B cell (primary cell): ENCODE measurements around the gene ADRM1.

ENCODE experiments used
- EZH2 ChIP-seq: IDR thresholded peaks from 2 replicates; pipeline ENCODE4 v1.6.1; 2012; ENCODE audit warnings: borderline replicate concordance, low read depth, mild to moderate bottlenecking, moderate library complexity, low read length; ENCODE audit not compliant: insufficient read depth, poor library complexity, severe bottlenecking
- TF ChIP-seq, protein P1 (sequence below): fragments of 200-600 bp; IDR thresholded peaks from one replicate; pipeline ENCODE4 v1.8.0; 2022; ENCODE audit warnings: antibody characterized with exemption, mild to moderate bottlenecking

DNA sequence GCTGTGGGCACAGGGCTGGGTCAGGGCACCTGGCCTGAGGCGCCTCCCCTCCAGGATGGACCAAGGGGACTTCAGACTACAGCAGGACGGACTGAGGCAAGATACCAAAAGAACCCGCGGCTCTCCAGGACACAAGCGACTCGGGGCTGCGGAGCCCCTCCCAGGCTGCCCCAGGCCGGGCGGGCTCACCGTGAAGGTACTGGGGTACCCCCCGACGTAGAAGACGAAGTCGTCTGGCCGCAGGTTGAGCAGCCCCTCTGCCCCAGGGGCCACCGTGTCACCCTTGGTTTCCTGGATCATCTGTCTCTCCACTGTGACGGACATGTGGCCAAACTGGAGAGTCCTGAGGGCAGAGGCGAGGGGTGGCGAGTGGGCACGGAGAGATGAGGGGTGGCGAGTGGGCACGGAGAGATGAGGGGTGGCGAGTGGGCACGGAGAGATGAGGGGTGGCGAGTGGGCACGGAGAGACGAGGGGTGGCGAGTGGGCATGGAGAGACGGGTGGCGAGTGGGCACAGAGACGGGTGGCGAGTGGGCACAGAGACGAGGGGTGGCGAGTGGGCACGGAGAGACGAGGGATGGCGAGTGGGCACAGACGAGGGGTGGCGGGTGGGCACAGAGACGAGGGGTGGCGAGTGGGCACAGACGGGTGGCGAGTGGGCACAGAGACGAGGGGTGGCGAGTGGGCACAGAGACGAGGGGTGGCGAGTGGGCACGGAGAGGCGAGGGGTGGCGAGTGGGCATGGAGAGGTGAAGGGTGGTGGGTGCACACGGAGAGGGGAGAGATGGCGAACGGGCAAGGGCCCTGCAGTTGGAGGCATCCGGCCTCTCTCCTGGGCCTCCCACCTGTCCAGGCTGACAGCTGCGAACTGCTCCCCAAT, 10.9 kb downstream of the ADRM1 start:
- TF ChIP-seq, protein P1, sequence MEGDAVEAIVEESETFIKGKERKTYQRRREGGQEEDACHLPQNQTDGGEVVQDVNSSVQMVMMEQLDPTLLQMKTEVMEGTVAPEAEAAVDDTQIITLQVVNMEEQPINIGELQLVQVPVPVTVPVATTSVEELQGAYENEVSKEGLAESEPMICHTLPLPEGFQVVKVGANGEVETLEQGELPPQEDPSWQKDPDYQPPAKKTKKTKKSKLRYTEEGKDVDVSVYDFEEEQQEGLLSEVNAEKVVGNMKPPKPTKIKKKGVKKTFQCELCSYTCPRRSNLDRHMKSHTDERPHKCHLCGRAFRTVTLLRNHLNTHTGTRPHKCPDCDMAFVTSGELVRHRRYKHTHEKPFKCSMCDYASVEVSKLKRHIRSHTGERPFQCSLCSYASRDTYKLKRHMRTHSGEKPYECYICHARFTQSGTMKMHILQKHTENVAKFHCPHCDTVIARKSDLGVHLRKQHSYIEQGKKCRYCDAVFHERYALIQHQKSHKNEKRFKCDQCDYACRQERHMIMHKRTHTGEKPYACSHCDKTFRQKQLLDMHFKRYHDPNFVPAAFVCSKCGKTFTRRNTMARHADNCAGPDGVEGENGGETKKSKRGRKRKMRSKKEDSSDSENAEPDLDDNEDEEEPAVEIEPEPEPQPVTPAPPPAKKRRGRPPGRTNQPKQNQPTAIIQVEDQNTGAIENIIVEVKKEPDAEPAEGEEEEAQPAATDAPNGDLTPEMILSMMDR, result no peak
- TF ChIP-seq EZH2, result no peak
